KBM-7 (cell line): Measurements from ENCODE around the gene OSBPL9.
A peak's percentile ranks its signal among the peaks of the same experiment; 100 is the strongest.
"Not testable (repeated sequence)": the region's sequence is repeated elsewhere in the genome, so short reads cannot be mapped to it uniquely, and the experiment has no call there.

ENCODE experiments used
- DNase-seq: peaks from one replicate; pipeline ENCODE4 v3.0.0-alpha.2; 2015
- in situ Hi-C: fragments of 300-500 bp; cut with MboI; formaldehyde crosslinking; loops from 2 replicates; pipeline ENCODE4 v1.14.3; 2020; ENCODE audit warnings: low sequenced_read_pairs, low pct_unique_long_range_greater_than_20kb, mixed read lengths

OSBPL9 gene

DNA sequence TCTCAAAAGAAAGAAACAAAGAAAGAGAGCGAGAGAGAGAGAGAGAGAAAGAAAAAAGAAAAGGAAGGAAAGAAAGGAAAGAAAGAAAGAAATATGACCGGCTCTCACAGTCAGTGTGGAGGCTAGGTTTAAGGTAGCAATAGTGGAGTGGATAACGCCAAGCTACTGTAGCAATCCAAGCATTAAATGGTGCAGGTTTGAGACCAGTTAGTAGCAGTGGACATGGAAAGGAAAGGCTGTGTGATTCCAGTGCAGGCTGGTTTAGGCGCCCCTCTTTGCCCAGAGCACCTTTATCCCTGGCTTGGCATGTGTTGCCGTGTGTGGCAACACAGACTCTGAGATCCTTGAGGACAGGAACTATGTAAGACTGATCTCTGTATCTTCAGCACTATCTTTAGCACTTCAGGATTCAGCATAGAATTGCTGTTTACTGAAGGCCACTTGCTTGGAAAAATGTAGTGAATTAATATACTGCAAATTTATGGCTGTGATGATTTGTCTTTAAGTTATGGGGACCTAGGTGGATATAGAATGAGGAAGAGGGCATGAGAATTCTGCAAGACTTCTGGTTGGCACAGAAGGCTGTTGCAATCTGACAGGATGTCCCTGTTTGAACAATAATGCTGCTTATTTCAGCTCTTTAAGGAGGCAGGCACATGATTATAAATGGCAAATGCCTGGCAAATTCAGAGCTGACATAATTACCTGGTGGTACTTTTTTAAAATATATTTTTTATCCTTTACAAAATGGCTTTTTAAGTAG lies 10.8 kb upstream of the OSBPL9 start:
- in situ Hi-C loops = no loop called here
- no peak for DNase-seq

DNA sequence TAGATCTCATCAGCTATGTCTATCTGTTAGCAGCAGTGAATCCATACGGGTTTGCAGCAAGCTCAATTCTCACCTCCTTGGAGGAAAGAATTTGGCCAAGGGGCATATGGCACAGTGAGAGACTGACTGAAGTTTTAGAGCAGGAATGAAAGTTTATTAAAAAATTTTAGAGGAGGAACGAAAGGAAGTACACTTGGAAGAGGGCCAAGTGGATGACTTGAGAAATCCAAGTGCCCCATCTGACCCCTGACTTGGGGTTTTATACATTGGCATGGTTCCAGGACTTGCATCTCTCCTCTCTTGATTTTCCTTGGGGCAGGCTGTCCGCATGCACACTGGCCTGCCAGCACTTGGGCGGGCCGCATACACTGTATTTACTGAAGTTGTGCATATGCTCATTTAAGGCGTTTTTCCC lies 9.2 kb upstream of the OSBPL9 start:
- in situ Hi-C loops = no loop called here
- peak; percentile 19 for DNase-seq

DNA sequence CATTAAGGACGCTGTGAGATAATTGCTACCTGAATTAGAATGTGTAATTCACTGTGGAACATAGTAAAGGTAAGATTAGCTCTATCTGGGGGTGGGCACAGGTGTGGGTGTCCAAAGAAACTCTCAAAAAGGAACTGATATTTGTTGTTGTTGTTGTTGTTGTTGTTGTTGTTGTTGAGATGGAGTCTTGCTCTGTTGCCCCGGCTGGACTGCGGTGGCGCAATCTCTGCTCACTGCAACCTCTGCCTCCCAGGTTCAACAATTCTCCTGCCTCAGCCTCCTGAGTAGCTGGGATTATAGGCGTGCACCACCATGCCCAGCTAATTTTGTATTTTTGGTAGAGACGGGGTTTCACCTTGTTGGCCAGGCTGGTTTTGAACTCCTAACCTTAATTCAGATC lies 6.8 kb upstream of the OSBPL9 start:
- in situ Hi-C loops, DNase-seq: not testable (repeated sequence)

DNA sequence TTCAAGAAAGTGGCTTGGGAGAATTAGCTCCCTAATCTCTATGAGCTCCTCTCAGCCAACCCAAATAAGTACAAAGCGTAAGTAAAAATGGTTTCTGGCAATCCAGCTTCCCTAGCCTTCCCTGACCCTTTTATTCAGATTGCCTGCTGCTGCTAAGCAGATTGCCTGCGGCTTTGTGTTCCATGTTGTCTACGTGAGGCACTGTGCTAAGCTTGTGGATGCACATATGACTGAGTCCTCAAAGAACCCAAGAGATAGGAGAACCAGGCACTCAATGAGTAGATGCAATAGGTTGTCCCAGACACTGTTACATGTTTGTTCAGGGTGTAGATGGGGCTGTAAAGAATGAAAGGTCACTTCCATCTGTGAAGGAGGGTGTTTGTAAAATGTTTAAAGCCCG lies 6.3 kb upstream of the OSBPL9 start:
- no peak for DNase-seq
- in situ Hi-C loops = no loop called here

DNA sequence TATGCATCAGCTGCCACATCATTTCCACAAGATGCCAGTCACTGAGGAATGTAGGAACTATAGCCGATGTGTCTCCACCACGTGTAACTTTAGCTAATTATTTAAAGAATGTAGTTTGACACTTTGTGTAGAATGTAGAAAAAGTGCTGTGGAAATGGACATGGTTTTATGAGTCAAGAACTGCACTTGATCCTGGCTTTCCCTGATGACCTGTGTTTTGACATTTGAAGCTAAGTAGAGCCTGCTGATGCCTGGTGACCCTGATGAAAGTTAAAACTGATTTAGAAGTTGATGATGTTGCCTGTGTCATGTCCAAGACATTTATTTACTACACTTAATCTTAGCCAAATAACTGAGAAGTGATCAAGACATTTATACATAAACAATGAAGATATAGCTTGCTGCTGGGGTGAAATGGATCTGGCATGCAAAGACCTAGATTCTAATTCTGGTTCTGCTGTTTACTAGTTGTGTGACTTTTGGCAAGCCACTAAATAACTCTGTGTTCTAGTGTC lies 4.4 kb upstream of the OSBPL9 start:
- DNase-seq = no peak
- in situ Hi-C loops = no loop called here

DNA sequence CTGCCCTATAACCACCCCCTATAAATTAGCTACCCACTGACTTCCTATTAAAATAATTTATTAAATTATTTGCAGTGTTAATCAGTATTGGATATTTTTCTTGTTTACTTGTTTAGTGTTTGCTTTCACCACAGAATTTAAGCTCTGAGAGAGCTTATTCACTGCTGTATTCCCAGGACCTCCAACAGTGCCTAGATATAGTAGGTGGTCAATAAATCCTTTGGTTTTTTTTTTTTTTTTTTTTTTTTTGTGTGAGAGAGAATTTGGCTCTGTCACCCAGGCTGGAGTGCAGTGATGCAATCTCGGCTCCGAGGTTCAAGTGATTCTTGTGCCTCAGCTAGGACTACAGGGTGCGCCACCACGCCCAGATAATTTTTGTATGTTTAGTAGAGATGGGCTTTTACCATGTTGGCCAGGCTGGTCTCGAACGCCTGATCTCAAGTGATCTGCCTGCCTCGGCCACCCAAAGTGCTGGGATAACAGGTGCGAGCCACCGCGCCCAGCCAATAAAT lies 1.1 kb upstream of the OSBPL9 start:
- in situ Hi-C loops = no loop called here

DNA sequence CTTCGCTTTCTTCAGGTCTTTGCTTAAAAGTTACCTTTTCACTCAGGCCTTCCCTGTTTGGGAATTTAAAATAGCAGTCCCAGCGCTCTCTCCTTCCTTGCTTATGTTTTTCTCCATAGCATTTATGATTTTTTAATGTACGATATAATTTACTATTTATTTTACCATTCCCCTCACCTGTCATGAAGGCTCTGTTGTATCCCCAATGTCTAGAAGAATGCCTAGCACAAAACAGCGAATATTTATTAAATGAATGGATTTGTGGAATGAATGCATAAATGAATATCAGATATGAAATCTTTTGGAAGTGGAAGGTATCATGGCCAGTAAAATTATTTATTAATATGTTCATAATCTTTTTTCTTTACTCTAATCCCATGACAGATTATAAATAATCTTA lies 402 bp upstream of the OSBPL9 start:
- in situ Hi-C loops = no loop called here
- DNase-seq = no peak

More for the DNA sequence above, 1.1 kb upstream of the OSBPL9 start:
- no peak for DNase-seq

DNA sequence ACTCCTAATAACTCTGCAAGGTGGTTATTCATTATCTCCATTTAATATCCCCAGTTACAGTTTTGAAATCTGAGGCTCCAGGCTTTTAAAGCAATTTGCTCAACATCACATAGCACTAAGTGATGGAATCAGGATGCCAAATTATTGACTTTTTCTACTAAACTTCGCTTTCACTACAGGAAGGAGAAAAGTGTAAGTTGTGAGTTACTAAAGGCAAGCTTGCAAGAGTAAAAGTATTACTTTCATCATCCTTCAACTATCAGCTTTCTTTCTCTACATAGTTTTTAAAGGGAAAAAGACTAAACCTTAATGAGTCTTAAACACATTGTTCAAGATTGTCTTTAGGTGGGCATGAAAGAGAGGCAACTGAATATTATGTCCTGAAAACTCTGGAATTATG lies 1.8 kb downstream of the OSBPL9 start:
- in situ Hi-C loops = no loop called here
- DNase-seq = no peak

DNA sequence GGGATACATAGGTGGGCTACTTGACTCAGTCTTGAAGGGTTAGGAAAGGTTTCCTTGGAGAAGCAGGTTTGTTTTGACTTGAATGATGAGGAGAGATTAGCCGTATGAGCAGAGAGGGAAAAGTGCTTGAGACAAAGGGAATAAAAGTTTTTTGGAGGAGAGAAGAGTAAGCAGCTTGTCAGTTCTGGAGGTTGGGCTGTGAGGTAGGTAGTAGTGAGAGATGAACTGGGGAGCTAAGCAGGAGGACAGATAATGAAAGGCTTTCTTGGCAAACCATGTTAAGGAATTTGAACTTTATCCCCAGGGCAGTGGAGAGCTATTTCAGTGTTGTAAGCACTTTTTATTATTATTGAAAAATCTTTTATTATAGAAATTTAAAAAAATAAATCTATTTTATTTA lies 3.6 kb downstream of the OSBPL9 start:
- in situ Hi-C loops = no loop called here
- DNase-seq = no peak

DNA sequence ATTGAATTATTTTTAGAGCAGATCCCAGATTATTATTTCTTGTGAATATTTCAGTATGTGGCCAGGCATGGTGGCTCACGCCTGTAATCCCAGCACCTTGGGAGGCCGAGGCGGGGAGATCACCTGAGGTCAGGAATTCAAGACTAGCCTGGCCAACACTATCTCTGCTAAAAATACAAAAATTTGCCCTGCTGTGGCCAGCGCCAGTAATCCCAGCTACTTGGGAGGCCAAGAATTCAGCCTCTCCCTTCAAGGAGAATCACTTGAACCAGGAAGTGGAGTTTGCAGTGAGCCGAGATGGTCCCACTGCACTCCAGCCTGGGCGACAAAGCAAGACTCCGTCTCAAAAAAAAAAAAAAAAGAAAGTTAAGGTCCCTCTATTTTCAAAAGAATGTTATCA lies 4.3 kb downstream of the OSBPL9 start:
- in situ Hi-C loops = no loop called here
- no peak for DNase-seq

DNA sequence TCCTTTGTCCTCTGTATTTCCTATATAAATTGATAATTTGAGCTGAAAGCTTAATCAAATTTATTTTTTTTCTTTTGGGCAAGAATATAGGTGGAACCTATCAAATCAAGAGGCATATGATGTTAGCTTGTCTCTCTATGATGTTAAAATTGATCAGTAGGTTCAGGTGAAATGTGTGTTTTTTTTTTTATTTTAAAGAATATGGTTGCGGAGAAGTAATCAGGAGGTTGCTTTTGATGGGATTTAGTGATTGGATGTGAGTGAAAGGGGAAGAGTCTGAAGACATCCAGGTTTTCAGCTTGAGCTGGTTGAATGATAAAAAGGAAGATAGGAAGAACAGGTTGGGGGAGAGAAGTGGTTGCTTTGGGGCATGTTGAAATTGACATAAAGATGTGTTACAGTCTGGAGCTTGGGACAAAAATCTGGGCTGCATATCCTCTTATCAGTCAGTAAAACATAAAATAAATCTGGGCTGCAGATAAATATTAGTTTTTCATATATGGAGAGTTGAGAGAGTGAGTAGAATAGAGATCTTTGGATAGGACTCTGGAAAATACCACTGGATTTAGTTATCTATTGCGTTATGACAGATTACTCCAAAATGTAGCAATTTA lies 5.1 kb downstream of the OSBPL9 start:
- no peak for DNase-seq
- in situ Hi-C loops = no loop called here

DNA sequence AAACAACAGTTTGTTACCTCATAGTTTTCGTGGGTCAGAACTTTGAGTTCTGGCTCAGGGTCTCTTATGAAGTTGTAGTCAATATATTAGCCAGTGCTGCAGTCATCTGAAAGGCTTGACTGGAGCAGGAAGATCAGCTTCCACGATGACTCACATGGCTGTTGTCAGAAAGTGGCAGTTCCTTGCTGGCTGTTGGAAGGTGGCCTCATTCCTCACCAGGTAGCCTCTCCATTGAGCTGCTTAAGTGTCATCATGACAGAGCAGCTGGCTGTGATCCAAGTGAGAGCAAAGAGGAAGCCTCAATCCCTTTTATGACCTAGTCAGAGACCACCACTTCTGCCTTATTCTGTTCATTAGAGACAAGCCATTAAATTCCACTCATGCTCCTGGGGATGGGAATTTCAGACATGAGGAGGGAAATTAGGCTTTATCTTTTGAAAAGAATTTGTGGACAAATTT lies 5.6 kb downstream of the OSBPL9 start:
- DNase-seq = peak; percentile 82
- in situ Hi-C loops = no loop called here

DNA sequence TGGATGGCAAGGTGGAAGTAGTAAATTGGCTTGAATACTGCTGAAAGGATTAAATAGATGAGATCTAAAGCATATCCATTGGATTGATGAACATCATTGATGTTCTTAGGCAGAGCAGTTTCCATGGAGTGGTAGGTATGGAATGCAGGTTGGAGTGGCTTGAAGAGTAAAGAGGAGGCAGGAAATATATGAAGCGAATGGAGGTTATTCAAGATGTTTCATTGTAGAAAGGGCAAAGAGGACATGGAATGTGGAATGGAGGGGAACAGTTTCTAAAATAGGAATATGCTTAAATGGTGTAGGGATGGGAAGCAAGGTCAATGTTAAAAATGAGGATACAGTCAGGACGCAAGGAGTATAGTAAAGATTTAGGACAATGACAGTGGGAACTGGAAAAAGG lies 6.1 kb downstream of the OSBPL9 start:
- no peak for DNase-seq
- in situ Hi-C loops = no loop called here

DNA sequence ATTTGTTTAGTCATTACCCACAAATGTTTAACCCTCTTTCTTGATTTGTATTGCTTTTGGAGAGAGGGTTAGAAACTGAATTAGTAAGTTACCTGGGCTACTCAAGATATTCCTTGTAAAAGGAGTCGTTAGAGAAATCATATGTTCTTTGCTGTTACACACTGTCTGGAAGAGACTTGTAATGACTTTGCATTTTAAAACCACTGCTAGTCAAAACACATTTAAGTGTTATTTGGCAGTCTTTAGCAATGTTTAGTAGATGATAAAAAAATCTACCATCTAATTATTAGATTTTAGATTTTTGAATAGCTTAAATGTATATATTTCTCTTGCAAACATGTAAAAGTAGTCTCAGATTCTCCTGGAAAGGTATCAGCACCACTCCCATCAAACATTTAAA lies 6.6 kb downstream of the OSBPL9 start:
- in situ Hi-C loops = no loop called here
- DNase-seq = no peak

DNA sequence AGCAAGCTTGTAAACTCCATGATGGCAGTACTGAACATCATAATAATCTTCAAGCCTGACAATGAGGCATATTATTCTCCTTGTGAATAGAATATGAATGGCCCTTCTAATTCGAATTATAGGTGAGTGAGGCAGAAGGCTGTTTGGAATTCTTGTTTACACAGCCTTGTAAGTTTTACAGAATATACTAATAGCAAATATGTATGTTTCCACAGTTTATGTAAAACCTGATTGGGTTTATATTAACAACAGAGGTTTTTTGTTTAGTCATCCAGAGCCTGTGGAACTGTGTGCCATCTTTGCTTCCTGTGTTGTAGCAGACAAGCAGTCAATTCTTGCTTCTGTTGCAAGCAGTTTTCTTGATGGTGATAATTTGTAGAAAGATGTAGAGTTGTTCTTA lies 8.0 kb downstream of the OSBPL9 start:
- in situ Hi-C loops = no loop called here
- DNase-seq = no peak

DNA sequence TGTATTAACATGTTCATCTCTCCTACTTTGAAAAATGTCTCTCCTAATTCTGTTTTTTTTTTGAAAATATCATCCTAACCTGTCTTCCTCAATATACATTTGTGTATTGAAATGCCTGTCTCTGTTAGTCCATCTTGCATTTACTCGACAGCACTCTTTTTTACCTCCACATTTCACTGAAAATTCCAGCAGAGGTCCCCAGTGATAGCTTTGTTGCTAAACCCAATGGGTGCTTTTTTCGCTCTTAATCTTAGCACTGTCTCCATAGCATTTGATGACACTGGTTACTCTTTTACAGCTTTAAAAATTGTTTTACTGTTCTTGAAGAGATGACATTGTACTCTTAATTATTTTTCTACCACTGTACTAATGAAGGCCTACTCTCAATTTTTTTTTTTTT lies 10.8 kb downstream of the OSBPL9 start:
- peak; percentile 48 for DNase-seq
- in situ Hi-C loops = no loop called here

DNA sequence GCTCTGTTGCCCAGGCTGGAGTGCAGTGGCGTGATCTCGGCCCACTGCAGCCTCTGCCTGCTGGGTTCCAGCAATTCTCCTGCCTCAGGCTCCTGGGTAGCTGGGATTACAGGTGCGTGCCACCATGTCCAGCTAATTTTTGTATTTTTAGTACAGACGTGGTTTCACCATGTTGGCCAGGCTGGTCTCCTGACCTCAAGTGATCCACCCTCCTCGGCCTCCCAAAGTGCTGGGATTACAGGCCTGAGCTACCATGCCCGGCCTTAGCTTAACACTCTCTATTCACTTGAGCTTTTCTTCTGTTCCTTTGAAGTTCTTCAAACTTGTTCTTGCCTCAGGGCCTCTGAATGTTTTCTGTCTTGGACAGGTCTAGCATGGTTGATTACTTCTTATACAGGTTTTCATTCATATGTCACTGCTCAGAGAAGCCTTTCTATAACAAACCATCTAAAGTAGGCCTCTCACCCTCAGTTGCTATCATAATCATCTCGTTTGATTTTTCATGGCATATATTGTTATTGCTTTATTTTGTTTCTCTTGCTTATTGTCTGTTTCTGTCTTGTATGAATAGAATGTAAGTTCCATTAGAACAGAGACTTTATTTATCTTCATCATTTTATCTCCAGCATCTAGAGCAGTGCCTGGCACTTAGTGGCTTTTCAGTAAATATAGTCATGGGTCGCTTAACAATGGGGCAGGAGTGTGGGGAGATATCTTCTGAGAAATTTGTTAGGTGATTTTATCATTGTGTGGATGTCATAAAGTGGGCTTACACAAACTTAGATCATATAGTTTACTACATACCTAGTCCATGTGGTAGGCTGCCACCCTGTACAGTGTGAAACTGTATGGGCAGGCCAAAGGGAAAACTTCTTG lies 12.1 kb downstream of the OSBPL9 start:
- in situ Hi-C loops = no loop called here
- no peak for DNase-seq

DNA sequence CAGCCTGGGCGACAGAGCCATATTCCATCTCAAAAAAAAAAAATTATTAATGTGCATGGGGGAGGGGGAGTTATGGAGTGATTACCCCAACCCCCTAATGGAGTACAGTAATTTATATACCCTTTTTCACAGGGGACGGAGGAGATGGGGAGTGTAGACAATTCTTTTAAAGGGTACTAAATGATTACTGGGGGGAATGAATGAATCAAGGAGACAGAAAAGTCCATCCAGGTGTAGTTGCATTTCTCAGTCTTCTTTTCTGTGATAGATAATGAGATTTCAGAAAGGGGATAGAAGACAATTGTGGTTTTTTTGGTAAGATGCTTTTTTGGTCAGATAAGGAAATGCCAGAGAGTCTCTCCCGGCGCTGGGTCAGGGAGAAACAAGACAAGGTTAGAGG lies 13.0 kb downstream of the OSBPL9 start:
- no peak for DNase-seq
- in situ Hi-C loops = no loop called here

DNA sequence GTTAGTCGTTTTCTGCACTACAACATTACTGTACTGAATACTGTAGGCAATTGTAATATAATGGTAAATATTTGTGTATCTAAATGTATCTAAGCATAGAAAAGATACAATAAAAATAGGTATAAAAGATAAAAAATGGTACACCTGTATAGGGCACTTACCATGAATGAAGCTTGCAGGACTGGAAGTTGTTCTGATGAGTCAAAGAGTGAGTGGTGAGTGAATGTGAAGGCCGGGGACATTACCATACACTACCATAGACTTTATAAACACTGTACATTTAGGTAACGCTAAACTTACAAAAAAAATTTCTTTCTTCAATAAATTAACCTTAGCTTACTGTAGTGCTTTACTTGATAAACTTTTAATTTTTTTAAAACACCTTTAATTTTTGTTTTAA lies 13.5 kb downstream of the OSBPL9 start:
- in situ Hi-C loops = no loop called here
- DNase-seq = no peak

DNA sequence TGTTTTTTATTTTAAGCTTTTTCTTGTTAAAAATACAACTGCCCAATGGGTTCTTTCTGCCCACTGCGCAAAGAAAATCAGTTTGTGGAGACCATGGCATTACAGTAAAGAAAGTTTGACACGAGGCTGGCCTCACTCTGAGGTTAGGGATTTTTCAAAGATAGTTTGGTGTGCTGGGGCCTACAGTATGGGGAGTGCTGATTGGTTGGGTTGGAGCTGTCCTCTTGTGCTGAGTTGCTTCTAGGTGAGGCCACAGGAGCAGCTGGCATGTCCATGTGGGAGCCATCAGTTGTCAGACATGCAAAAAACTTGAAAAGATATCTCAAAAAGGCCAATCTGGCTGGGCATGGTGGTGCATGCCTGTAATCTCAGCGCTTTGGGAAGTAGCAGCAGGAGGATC lies 14.0 kb downstream of the OSBPL9 start:
- DNase-seq = no peak
- in situ Hi-C loops = no loop called here
